ENCODE measurements around the gene CASP10.
"Not testable (repeated sequence)": the region's sequence is repeated elsewhere in the genome, so short reads cannot be mapped to it uniquely, and the experiment has no call there.

The CASP10 gene

GRCh38 chr2:201157694-201158093 is 25.2 kb upstream of the CASP10 start:
- DNase-seq (ENCODE audit: low read depth): no peak
- TF ChIP-seq CTCF (conservative IDR thresholded peaks at IDR 0.05; ENCODE audit: low read depth, low read length): no peak
- H3K4me3 ChIP-seq (ENCODE audit: low read depth, low read length): no peak overlapping the region

- peak; percentile 91 for DNase-seq (ENCODE audit: low read depth)
- no peak overlapping the region for H3K4me3 ChIP-seq (ENCODE audit: low read depth, low read length)
- peak; percentile 80 for TF ChIP-seq CTCF (conservative IDR thresholded peaks at IDR 0.05; ENCODE audit: low read depth, low read length)
Measured at GRCh38 chr2:201158111-201158929, 24.6 kb upstream of the CASP10 start.

DNA sequence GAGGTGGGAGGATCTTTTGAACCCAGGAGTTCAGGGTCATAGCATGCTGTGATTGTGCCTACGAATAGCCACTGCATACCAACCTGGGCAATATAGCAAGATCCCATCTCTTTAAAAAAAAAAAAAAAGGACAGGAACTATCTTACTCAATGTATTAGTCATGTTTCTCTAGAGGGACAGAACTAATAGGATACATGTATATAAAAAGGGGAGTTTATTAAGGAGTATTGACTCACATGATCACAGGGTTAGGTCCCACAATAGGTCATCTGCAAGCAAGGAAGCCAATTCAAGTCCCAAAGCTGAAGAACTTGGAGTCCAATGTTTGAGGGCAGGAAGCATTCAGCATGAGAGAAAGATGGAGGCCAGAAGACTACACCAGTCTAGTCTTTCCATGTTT is 18.8 kb upstream of the CASP10 start:
- no peak for DNase-seq (ENCODE audit: low read depth)
- TF ChIP-seq CTCF (conservative IDR thresholded peaks at IDR 0.05; ENCODE audit: low read depth, low read length): no peak

GRCh38 chr2:201167546-201167945 is 15.4 kb upstream of the CASP10 start:
- no peak for TF ChIP-seq CTCF (conservative IDR thresholded peaks at IDR 0.05; ENCODE audit: low read depth, low read length)
- no peak for DNase-seq (ENCODE audit: low read depth)
- H3K4me3 ChIP-seq (ENCODE audit: low read depth, low read length): no peak overlapping the region

More for the DNA sequence above, 18.8 kb upstream of the CASP10 start:
- no peak overlapping the region for H3K4me3 ChIP-seq (ENCODE audit: low read depth, low read length)

DNA sequence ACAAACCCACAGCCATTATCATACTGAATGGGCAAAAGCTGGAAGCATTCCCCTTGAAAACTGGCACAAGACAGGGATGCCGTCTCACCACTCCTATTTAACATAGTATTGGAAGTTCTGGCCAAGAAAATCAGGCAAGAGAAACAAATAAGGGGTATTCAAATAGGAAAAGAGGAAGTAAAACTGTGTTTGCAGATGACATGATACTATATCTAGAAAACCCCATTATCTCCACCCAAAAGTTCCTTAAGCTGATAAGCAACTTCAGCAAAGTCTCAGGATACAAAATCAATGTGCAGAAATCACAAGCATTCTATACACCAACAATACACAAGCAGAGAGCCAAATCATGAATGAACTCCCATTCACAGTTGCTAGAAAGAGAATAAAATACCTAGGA is 14.4 kb upstream of the CASP10 start:
- H3K4me3 ChIP-seq (ENCODE audit: low read depth, low read length); DNase-seq (ENCODE audit: low read depth): not testable (repeated sequence)

GRCh38 chr2:201171259-201171814 is 11.6 kb upstream of the CASP10 start:
- TF ChIP-seq CTCF (conservative IDR thresholded peaks at IDR 0.05; ENCODE audit: low read depth, low read length): no peak
- H3K4me3 ChIP-seq (ENCODE audit: low read depth, low read length): no peak overlapping the region
- peak; percentile 54 for DNase-seq (ENCODE audit: low read depth)

DNA sequence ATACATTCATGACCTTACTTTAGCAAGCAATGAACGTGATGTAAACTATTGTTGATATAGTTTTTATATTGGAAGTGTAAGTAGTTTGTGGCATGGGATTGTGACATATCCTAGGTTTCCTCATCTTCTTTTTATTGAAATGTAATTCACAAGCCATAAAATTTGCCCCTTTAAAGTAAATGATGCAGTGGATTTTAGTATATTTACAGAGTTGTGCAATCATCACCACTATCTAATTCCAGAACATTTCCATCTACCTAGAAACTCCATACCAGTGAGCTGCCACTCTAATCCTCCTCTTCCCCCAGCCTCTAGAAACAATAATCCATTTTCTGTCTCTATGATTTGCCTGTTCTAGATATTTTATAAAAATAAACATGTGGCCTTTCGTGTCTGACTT is 10.7 kb upstream of the CASP10 start:
- DNase-seq (ENCODE audit: low read depth): no peak
- H3K4me3 ChIP-seq (ENCODE audit: low read depth, low read length): no peak overlapping the region
- TF ChIP-seq CTCF (conservative IDR thresholded peaks at IDR 0.05; ENCODE audit: low read depth, low read length): no peak

Data from choroid plexus epithelial cell (primary cell).